ENCODE results near the gene DOCK9.

DNA sequence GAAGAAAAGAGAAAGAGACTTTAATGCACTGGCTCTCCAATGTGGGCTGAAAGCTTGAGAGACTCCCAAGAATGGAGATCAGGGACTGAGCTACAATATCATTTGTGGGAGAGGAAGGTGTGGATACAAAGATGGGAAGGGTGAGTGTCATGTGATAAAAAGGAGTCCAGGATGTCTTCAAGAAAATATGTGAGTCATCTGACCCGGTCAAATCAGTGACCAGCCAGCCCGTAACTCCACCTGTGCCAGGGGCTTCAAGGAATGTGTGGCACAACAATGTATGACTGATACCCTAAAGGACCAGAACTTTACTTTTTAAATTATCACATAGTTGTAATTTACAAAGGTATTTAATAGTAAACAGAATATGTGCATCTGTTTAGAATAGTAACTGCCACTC is 97.2 kb downstream of the DOCK9 start:
- TF ChIP-seq CTCF (IDR thresholded peaks at IDR 0.05) = no peak
- TF ChIP-seq POLR2A (IDR thresholded peaks at IDR 0.05) = no peak

Measured in right lobe of liver (tissue), 4 donors.